IMR-90 (cell line): Measurements from ENCODE around the gene PREB. TPM values are rescaled to one million over a fixed set of nuclear protein-coding genes. Genes with fewer than 3 reads are reported as not detected.

Experiments used
- ATAC-seq: fragments of 200-7000 bp; cut with Tn5 transposase; 2 replicates; pipeline ENCODE4 v1.9.1; 2020; ENCODE audit warnings: low read depth, mild to moderate bottlenecking, moderate library complexity
- BruUV-seq: library from RNA; stranded (reverse); fragments of 400-500 nt; replicated peaks from 2 replicates; lab custom pipeline; 2021; lab: Mats Ljungman, UMichigan
- CTCF ChIA-PET: fragments of 300-600 bp; formaldehyde crosslinking; extraction: SDS; loops from one replicate; lab custom pipeline; 2021; ENCODE audit warnings: antibody characterized with exemption; lab: Yijun Ruan, JAX
- POLR2A ChIA-PET: fragments of 300-600 bp; sonication (Branson Sonifier 250); formaldehyde crosslinking; loops from one replicate; lab custom pipeline; 2022; ENCODE audit warnings: antibody characterized with exemption; ENCODE audit not compliant: unreplicated experiment; lab: Charles Lee
- DNase-seq: peaks from one replicate; pipeline ENCODE4 v3.0.0; 2013
- H2AFZ ChIP-seq: replicated peaks from 2 replicates; pipeline ENCODE3; 2013; ENCODE audit warnings: low read length, mild to moderate bottlenecking; ENCODE audit not compliant: poor library complexity
- H2AK5ac ChIP-seq: 2 replicates; pipeline ENCODE4 v1.6.1; 2013; ENCODE audit warnings: low read depth, low read length, inconsistent platforms
- H2AK9ac ChIP-seq: replicated peaks from 2 replicates; pipeline ENCODE3; 2013; ENCODE audit warnings: mild to moderate bottlenecking, low read depth, low read length, moderate library complexity; ENCODE audit not compliant: poor library complexity
- H2BK120ac ChIP-seq: 2 replicates; pipeline ENCODE4 v1.6.1; 2013; ENCODE audit warnings: low read depth, low read length, inconsistent platforms
- H2BK15ac ChIP-seq: 3 replicates; pipeline ENCODE4 v1.6.1; 2013; ENCODE audit warnings: low read depth, low read length, inconsistent platforms
- H2BK20ac ChIP-seq: 2 replicates; pipeline ENCODE4 v1.6.1; 2013; ENCODE audit warnings: low read depth, mild to moderate bottlenecking, inconsistent platforms, low read length, moderate library complexity
- H2BK5ac ChIP-seq: 2 replicates; pipeline ENCODE4 v1.6.1; 2013; ENCODE audit warnings: mild to moderate bottlenecking, low read depth, low read length, inconsistent platforms; ENCODE audit not compliant: poor library complexity, severe bottlenecking
- H3K14ac ChIP-seq: replicated peaks from 2 replicates; pipeline ENCODE4 v1.6.1; 2013; ENCODE audit warnings: low read depth, low read length, inconsistent platforms
- H3K18ac ChIP-seq: 2 replicates; pipeline ENCODE4 v1.6.1; 2013; ENCODE audit warnings: low read depth, low read length, control low read depth
- H3K23ac ChIP-seq: 2 replicates; pipeline ENCODE4 v1.6.1; 2013; ENCODE audit warnings: low read depth, low read length, inconsistent platforms
- H3K27ac ChIP-seq: 2 replicates; pipeline ENCODE4 v1.5.1; 2013; ENCODE audit warnings: mild to moderate bottlenecking, control low read depth, low read length; ENCODE audit not compliant: insufficient read depth
- H3K27me3 ChIP-seq: 2 replicates; pipeline ENCODE4 v1.6.1; 2013; ENCODE audit warnings: low read length; ENCODE audit not compliant: control insufficient read depth, insufficient read depth
- H3K36me3 ChIP-seq: 2 replicates; pipeline ENCODE4 v1.6.1; 2013; ENCODE audit warnings: low read length, mixed read lengths; ENCODE audit not compliant: control insufficient read depth, insufficient read depth
- H3K4ac ChIP-seq: 2 replicates; pipeline ENCODE4 v1.6.1; 2013; ENCODE audit warnings: low read depth, low read length, inconsistent platforms
- H3K4me1 ChIP-seq: 2 replicates; pipeline ENCODE4 v1.6.1; 2013; ENCODE audit warnings: low read length, mixed read lengths; ENCODE audit not compliant: control insufficient read depth, insufficient read depth
- H3K4me2 ChIP-seq: 2 replicates; pipeline ENCODE4 v1.6.1; 2013; ENCODE audit warnings: low read depth, mild to moderate bottlenecking, control low read depth, low read length, moderate library complexity
- H3K4me3 ChIP-seq: 2 replicates; pipeline ENCODE4 v1.5.1; 2013; ENCODE audit warnings: low read depth, mild to moderate bottlenecking, control low read depth, low read length, moderate library complexity; ENCODE audit not compliant: insufficient read depth
- H3K56ac ChIP-seq: 2 replicates; pipeline ENCODE4 v1.6.1; 2013; ENCODE audit warnings: low read length, inconsistent platforms; ENCODE audit not compliant: insufficient read depth; ENCODE audit errors: extremely low read depth
- H3K79me1 ChIP-seq, 2 experiments: 2 replicates each; pipeline ENCODE4 v1.6.1; 2013; ENCODE audit warnings: low read length in 2 of 2, inconsistent platforms in 1 of 2, low read depth in 1 of 2
- H3K9ac ChIP-seq: 2 replicates; pipeline ENCODE4 v1.6.1; 2013; ENCODE audit warnings: low read depth, low read length, control low read depth
- H3K9me1 ChIP-seq: 2 replicates; pipeline ENCODE4 v1.6.1; 2013; ENCODE audit warnings: low read length, inconsistent platforms; ENCODE audit not compliant: insufficient read depth
- H3K9me3 ChIP-seq: 2 replicates; pipeline ENCODE4 v1.6.1; 2013; ENCODE audit warnings: low read length; ENCODE audit not compliant: control insufficient read depth, insufficient read depth
- H4K20me1 ChIP-seq: 2 replicates; pipeline ENCODE4 v1.6.1; 2013; ENCODE audit warnings: low read length, inconsistent platforms; ENCODE audit not compliant: insufficient read depth
- H4K5ac ChIP-seq: 2 replicates; pipeline ENCODE4 v1.6.1; 2013; ENCODE audit warnings: mild to moderate bottlenecking, low read depth, low read length, control low read depth
- H4K8ac ChIP-seq, 2 experiments: 2 replicates each; pipeline ENCODE4 v1.6.1; 2013; ENCODE audit warnings: low read depth in 2 of 2, low read length in 2 of 2, control low read depth in 1 of 2, inconsistent platforms in 1 of 2
- H4K91ac ChIP-seq: 2 replicates; pipeline ENCODE4 v1.6.1; 2013; ENCODE audit warnings: low read depth, low read length, inconsistent platforms; ENCODE audit not compliant: insufficient read depth
- BHLHE40 ChIP-seq: fragments of 150-350 bp; IDR thresholded peaks from 2 replicates; pipeline ENCODE4 v1.6.1; 2016; ENCODE audit warnings: mild to moderate bottlenecking, low read depth, low read length
- CEBPB ChIP-seq: IDR thresholded peaks from 2 replicates; pipeline ENCODE4 v1.6.1; 2012; ENCODE audit warnings: low read depth, low read length, improper control_type of control experiment
- CHD1 ChIP-seq: IDR thresholded peaks from 2 replicates; pipeline ENCODE4 v1.6.1; 2012; ENCODE audit warnings: low read depth, low read length, improper control_type of control experiment
- CTCF ChIP-seq: conservative IDR thresholded peaks from 2 replicates; pipeline ENCODE4 v1.5.1; 2012; ENCODE audit warnings: mild to moderate bottlenecking, low read depth, low read length, improper control_type of control experiment
- ELK1 ChIP-seq: fragments of 150-350 bp; IDR thresholded peaks from 2 replicates; pipeline ENCODE4 v1.6.1; 2016; ENCODE audit warnings: low read depth, mild to moderate bottlenecking, low read length, moderate library complexity, borderline replicate concordance
- FOS ChIP-seq: fragments of 150-350 bp; IDR thresholded peaks from 2 replicates; pipeline ENCODE4 v1.6.1; 2016; ENCODE audit warnings: low read depth, low read length
- MAFK ChIP-seq: IDR thresholded peaks from 2 replicates; pipeline ENCODE4 v1.6.1; 2012; ENCODE audit warnings: low read depth, low read length, improper control_type of control experiment
- MAZ ChIP-seq: IDR thresholded peaks from 2 replicates; pipeline ENCODE4 v1.6.1; 2012; ENCODE audit warnings: low read depth, mild to moderate bottlenecking, low read length, improper control_type of control experiment, moderate library complexity, borderline replicate concordance
- MXI1 ChIP-seq: IDR thresholded peaks from 2 replicates; pipeline ENCODE4 v1.6.1; 2012; ENCODE audit warnings: low read depth, mild to moderate bottlenecking, low read length, moderate library complexity, borderline replicate concordance
- NFE2L2 ChIP-seq: fragments of 150-350 bp; IDR thresholded peaks from 2 replicates; pipeline ENCODE4 v1.6.1; 2016; ENCODE audit warnings: low read depth, mild to moderate bottlenecking, low read length
- POLR2A ChIP-seq: IDR thresholded peaks from 2 replicates; pipeline ENCODE4 v1.6.1; 2012; ENCODE audit warnings: mild to moderate bottlenecking, low read depth, low read length
- RAD21 ChIP-seq: IDR thresholded peaks from 2 replicates; pipeline ENCODE4 v1.6.1; 2012; ENCODE audit warnings: low read length, improper control_type of control experiment
- RCOR1 ChIP-seq: IDR thresholded peaks from 2 replicates; pipeline ENCODE4 v1.6.1; 2012; ENCODE audit warnings: mild to moderate bottlenecking, low read length, improper control_type of control experiment; ENCODE audit not compliant: insufficient replicate concordance
- RFX5 ChIP-seq: IDR thresholded peaks from 2 replicates; pipeline ENCODE4 v1.8.0; 2012; ENCODE audit warnings: low read depth, mild to moderate bottlenecking, low read length, moderate library complexity
- SMC3 ChIP-seq: fragments of 150-350 bp; IDR thresholded peaks from 2 replicates; pipeline ENCODE4 v1.6.1; 2016; ENCODE audit warnings: low read depth, mild to moderate bottlenecking, antibody characterized with exemption, low read length, moderate library complexity
- USF2 ChIP-seq: fragments of 150-350 bp; IDR thresholded peaks from 2 replicates; pipeline ENCODE4 v1.6.1; 2017; ENCODE audit warnings: mild to moderate bottlenecking, antibody characterized with exemption, low read length, low read depth
- WGBS, 2 experiments: methylation state at CpG; one replicate each; pipeline versions ENCODE4 v1.1.5 to v1.1.7; 2013; ENCODE audit warnings: missing lambda C conversion rate in 2 of 2; ENCODE audit not compliant: insufficient read length in 1 of 2; ENCODE audit errors: extremely low coverage in 2 of 2; 5-methylcytosine and 5-hydroxymethylcytosine counted together
- dilution Hi-C: fragments of 300-500 bp; cut with HindIII; formaldehyde crosslinking; loops from one replicate; pipeline ENCODE4 v1.14.3; 2018; ENCODE audit warnings: low sequenced_read_pairs; ENCODE audit not compliant: unreplicated experiment
- in situ Hi-C: fragments of 300-500 bp; cut with MboI; formaldehyde crosslinking; loops from 3 replicates; pipeline ENCODE4 v1.14.3; 2019; ENCODE audit warnings: low sequenced_read_pairs, inconsistent platforms, mixed read lengths
- intact Hi-C: fragments of 100-400 bp; cut with micrococcal nuclease; formaldehyde crosslinking; loops from 2 replicates; pipeline ENCODE4 v1.10.0; 2022
- polyA plus RNA-seq, 3 experiments: library from polyadenylated mRNA; depleted of rRNA; stranded (reverse); fragments of >200 nt; gene quantifications; 2 replicates each; pipeline ENCODE4 v1.2.3, GENCODE V29; 2012; ENCODE audit warnings: low replicate concordance in 1 of 3
- total RNA-seq: library from RNA; depleted of rRNA; stranded (reverse); fragments of >200 nt; gene quantifications from 2 replicates; pipeline ENCODE4 v1.2.3, GENCODE V29; 2012

Gene PREB
- total and polyA plus RNA-seq, 2 of the 4 experiments (the other 2 are of a cell fraction): 38.9 to 52.2 TPM

DNA sequence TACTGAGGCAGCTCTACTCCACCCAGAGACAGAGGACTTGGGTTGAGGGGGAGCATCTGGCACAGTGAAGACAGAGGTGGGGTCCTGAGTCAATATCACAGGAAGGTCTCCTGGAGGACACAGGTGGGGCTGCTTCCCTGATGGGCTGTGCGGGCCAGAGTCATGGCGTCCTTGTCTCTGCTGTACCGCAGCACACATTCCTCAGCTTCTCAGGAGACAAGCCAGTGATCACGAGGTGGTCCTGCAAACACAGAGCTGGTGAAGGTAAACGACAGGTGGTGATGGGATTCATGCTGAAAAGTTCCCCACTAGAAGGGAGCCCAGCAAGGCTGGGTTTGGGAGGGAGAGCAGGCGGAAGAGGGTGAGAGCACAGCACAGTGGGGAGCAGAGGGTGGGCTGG, 24.0 kb upstream of the PREB start:
- no peak overlapping the region for H4K5ac ChIP-seq
- no peak for DNase-seq
- no peak for ATAC-seq
- H3K27ac ChIP-seq: no peak overlapping the region
- CTCF ChIA-PET: interaction anchor here (1.1 kb wide), 1 partner anchor 11 kb away, joined by 4 read pairs; no protein-coding TSS in a partner anchor
- no peak overlapping the region for H3K14ac ChIP-seq
- H2AK5ac ChIP-seq: no peak overlapping the region
- intact Hi-C loops (no loop called here), dilution Hi-C loops (no loop called here), in situ Hi-C loops (no loop called here)
- H4K8ac ChIP-seq: no peak overlapping the region
- no peak overlapping the region for H3K56ac ChIP-seq
- H2BK120ac ChIP-seq: no peak overlapping the region
- H3K4me1 ChIP-seq: no peaks in the 10 kb centered on the region
- no peak overlapping the region for H2BK20ac ChIP-seq
- WGBS, 2 experiments: 38% methylated on average over 2 of the region's 6 CpGs; no CpG with 5 or more reads in 1 of the 2 experiments
- H2AK9ac ChIP-seq: no peak overlapping the region
- TF ChIP-seq RCOR1 (no peak), RAD21 (no peak), POLR2A (no peak), SMC3 (no peak), MAFK (no peak), MXI1 (no peak), BHLHE40 (no peak), RFX5 (no peak), ELK1 (no peak), USF2 (no peak), NFE2L2 (no peak), CHD1 (no peak), CEBPB (no peak), CTCF (no peak), FOS (no peak), MAZ (no peak)
- no peak overlapping the region for H2AFZ ChIP-seq
- H3K4me2 ChIP-seq: no peak overlapping the region
- no peaks in the 10 kb centered on the region for H3K9me3 ChIP-seq
- no peaks in the 10 kb centered on the region; the same call in 1 of the 2 replicates for H4K20me1 ChIP-seq
- H3K18ac ChIP-seq: no peak overlapping the region
- H3K4me3 ChIP-seq: no peak overlapping the region
- no peak overlapping the region for H2BK15ac ChIP-seq
- POLR2A ChIA-PET: interaction anchor here (0.5 kb wide), 1 partner anchor 24 kb away, joined by 5 read pairs; no protein-coding TSS in a partner anchor
- H3K27me3 ChIP-seq: peaks cover 13% of the 10 kb centered on the region
- no peaks in the 10 kb centered on the region for H3K79me1 ChIP-seq
- H4K91ac ChIP-seq: no peak overlapping the region
- no peak overlapping the region for H2BK5ac ChIP-seq
- no peak overlapping the region for H3K23ac ChIP-seq
- H3K9me1 ChIP-seq: no peaks in the 10 kb centered on the region
- H3K9ac ChIP-seq: no peak overlapping the region
- BruUV-seq: no TSS peak
- H3K36me3 ChIP-seq: no peaks in the 10 kb centered on the region
- no peak overlapping the region for H3K4ac ChIP-seq
